SH-SY5Y (cell line): Measurements from ENCODE around the gene CHRNA9.

Source experiments
- GATA2 ChIP-seq: IDR thresholded peaks from 2 replicates; pipeline ENCODE4 v1.6.1; 2011; ENCODE audit warnings: mild to moderate bottlenecking, low read depth, low read length
- GATA3 ChIP-seq: IDR thresholded peaks from 2 replicates; pipeline ENCODE4 v1.6.1; 2011; ENCODE audit warnings: low read depth, mild to moderate bottlenecking, low read length, moderate library complexity

GRCh38 chr4:40334591-40335524 lies at the start of gene CHRNA9:
- TF ChIP-seq GATA2 = no peak
- TF ChIP-seq GATA3 = no peak
